Astrocyte of the cerebellum (primary cell): ENCODE results near the gene ERVMER34-1.

Experiments
- DNase-seq: peaks from one replicate; pipeline ENCODE4 v3.0.0-alpha.2; 2011; ENCODE audit warnings: low read depth
- H3K4me3 ChIP-seq: 2 replicates; pipeline ENCODE4 v1.5.1; 2011; ENCODE audit warnings: mild to moderate bottlenecking, low read depth, low read length, moderate library complexity
- in situ Hi-C: cut with HindIII; loops from 2 replicates; pipeline ENCODE4 v1.10.0; 2017; ENCODE audit warnings: low sequenced_read_pairs
- TF ChIP-seq, protein P1 (sequence below): IDR thresholded peaks from 2 replicates; pipeline ENCODE4 v1.5.1; 2012; ENCODE audit warnings: low read length, low read depth, moderate library complexity, mild to moderate bottlenecking; ENCODE audit errors: missing control alignments

ERVMER34-1 gene, protein sequence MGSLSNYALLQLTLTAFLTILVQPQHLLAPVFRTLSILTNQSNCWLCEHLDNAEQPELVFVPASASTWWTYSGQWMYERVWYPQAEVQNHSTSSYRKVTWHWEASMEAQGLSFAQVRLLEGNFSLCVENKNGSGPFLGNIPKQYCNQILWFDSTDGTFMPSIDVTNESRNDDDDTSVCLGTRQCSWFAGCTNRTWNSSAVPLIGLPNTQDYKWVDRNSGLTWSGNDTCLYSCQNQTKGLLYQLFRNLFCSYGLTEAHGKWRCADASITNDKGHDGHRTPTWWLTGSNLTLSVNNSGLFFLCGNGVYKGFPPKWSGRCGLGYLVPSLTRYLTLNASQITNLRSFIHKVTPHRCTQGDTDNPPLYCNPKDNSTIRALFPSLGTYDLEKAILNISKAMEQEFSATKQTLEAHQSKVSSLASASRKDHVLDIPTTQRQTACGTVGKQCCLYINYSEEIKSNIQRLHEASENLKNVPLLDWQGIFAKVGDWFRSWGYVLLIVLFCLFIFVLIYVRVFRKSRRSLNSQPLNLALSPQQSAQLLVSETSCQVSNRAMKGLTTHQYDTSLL

DNA sequence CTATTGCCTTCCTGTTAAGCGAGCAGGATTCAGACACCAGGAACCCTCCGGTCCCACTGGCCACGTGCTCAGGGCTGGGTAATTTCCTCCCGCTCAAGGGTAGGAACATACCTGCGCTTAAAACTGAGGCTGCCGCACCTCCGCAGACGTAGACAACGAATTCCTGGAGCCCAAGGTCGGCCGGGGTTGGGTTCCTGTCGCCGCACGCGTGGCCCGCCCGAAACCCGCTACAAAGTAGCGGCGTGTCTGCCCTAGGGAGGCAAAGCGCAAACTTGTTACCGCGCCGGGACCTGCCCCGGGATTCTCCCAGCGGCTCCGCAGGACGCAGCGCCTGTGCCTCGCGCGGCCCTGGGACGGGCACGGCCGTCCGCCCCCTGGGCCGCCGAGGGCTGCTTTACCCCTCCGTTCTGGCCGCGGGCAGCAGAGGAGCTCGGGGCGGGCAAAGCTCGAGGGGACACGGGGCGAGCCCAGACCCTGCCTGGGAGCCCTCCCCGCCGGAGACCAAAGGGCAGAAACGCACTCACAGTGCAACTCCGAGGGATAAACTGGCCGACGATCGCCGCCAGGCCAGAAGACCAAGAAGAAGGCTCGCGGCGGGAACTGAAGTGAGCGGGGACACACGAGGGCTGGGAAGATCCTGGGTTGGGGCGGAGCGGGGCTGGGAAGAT, at the start of gene ERVMER34-1:
Gene ERVMER34-1 (minus strand): TSS at position 607 of the 668 bp plus-strand sequence. CDS start 5,905 bp downstream, outside the sequence.
- TF ChIP-seq, protein P1, sequence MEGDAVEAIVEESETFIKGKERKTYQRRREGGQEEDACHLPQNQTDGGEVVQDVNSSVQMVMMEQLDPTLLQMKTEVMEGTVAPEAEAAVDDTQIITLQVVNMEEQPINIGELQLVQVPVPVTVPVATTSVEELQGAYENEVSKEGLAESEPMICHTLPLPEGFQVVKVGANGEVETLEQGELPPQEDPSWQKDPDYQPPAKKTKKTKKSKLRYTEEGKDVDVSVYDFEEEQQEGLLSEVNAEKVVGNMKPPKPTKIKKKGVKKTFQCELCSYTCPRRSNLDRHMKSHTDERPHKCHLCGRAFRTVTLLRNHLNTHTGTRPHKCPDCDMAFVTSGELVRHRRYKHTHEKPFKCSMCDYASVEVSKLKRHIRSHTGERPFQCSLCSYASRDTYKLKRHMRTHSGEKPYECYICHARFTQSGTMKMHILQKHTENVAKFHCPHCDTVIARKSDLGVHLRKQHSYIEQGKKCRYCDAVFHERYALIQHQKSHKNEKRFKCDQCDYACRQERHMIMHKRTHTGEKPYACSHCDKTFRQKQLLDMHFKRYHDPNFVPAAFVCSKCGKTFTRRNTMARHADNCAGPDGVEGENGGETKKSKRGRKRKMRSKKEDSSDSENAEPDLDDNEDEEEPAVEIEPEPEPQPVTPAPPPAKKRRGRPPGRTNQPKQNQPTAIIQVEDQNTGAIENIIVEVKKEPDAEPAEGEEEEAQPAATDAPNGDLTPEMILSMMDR, result no peak
- no peak for DNase-seq
- in situ Hi-C loops, result no loop called here
- peak within 1 kb of the TSS; percentile 48 for H3K4me3 ChIP-seq

DNA sequence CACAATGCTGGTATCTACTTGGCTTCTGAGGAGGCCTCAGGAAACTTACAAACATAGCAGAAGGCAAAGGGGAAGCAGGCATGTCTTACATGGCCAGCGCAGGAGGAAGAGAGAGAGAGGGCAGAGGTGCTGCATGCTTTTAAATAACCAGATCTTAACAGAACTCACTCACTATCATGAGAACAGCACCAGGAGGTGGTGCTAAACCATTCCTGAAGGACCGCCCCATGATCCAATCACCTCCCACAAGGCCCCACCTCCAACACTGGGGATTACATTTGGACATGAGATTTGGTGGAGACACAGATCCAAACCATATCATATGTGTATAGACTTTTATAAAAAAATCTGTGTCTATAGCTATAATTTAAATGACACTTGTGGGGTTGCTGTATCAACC, 48.6 kb upstream of the ERVMER34-1 start:
- TF ChIP-seq, protein P1, result no peak
- H3K4me3 ChIP-seq, result no peak overlapping the region
- in situ Hi-C loops, result no loop called here
- no peak for DNase-seq

DNA sequence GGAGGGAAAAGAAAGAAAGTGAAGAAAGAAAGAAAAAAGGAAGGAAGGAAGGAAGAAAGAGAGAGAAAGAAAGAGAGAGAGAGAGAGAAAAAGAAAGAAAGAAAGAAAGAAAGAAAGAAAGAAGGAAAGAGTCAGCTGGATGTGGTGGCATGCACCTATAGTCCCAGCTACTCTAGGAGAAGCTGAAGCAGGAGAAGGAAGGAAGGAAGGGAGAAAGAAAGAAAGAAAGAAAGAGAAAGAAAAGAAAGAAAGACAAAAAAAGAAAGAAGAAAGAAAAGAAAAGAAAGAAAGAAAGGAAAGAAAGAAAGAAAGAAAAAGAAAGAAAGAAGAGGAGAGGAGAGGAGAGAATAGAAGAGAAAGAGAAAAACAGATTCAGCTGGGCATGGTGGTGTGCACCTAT, 44.3 kb upstream of the ERVMER34-1 start:
- TF ChIP-seq, protein P1, result no peak
- in situ Hi-C loops, result no loop called here
- H3K4me3 ChIP-seq, result no peak overlapping the region
- DNase-seq, result no peak

GRCh38 chr4:52791936-52792335, 40.7 kb upstream of the ERVMER34-1 start:
- TF ChIP-seq, protein P1, result no peak
- H3K4me3 ChIP-seq, result no peak overlapping the region
- DNase-seq, result no peak
- in situ Hi-C loops, result no loop called here

DNA sequence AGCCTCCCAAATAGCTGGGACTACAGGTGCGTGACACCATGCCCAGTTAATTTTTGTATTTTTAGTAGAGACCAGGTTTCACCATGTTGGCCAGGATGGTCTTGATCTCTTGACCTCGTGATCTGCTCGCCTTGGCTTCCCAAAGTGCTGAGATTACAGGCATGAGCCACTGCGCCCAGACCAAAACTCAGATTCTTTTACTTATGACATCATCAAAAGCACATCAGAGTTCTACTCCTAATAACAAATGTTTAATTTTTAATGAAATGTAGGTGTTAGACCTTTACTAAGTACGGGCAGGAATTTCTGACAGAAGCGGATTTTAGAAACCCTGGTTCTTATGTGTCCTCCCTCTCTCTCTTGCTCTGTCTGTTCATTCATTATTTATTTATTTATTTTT, 38.5 kb upstream of the ERVMER34-1 start:
- no peak for DNase-seq
- TF ChIP-seq, protein P1, result no peak
- in situ Hi-C loops, result no loop called here
- H3K4me3 ChIP-seq, result no peak overlapping the region

GRCh38 chr4:52788806-52789205, 37.6 kb upstream of the ERVMER34-1 start:
- TF ChIP-seq, protein P1, result no peak
- in situ Hi-C loops, result no loop called here
- DNase-seq, result no peak
- no peak overlapping the region for H3K4me3 ChIP-seq
